ENCODE data around the gene EHBP1L1.

Gene EHBP1L1

GRCh38 chr11:65627202-65627601, 51.3 kb downstream of the EHBP1L1 start:
- no peak for TF ChIP-seq PATZ1 (CRISPR knock-in tag; IDR thresholded peaks at IDR 0.05; ENCODE audit: borderline replicate concordance)
- TF ChIP-seq ZFP3 (CRISPR knock-in tag; IDR thresholded peaks at IDR 0.05), result no peak
- no peak for TF ChIP-seq BACH2 (CRISPR knock-in tag; IDR thresholded peaks at IDR 0.05; ENCODE audit: borderline replicate concordance)
- no peak for TF ChIP-seq ARNTL (CRISPR knock-in tag; IDR thresholded peaks at IDR 0.05; ENCODE audit: borderline replicate concordance, low read depth)
- TF ChIP-seq TOX (CRISPR knock-in tag; IDR thresholded peaks at IDR 0.05; ENCODE audit: borderline replicate concordance), result no peak
- no peak for TF ChIP-seq GLIS3 (CRISPR knock-in tag; IDR thresholded peaks at IDR 0.05)
- no peak for TF ChIP-seq POU6F1 (CRISPR knock-in tag; IDR thresholded peaks at IDR 0.05; ENCODE audit: borderline replicate concordance, low read depth)
- TF ChIP-seq ZFP30 (CRISPR knock-in tag; IDR thresholded peaks at IDR 0.05), result no peak
- TF ChIP-seq CREB5 (CRISPR knock-in tag; IDR thresholded peaks at IDR 0.05; ENCODE audit: low read depth), result no peak
- TF ChIP-seq CSRNP3 (CRISPR knock-in tag; IDR thresholded peaks at IDR 0.05), result no peak
- TF ChIP-seq PPARA (CRISPR knock-in tag; IDR thresholded peaks at IDR 0.05; ENCODE audit: borderline replicate concordance), result no peak
- no peak for ATAC-seq

- no peak for ATAC-seq
- TF ChIP-seq RARB (CRISPR knock-in tag; IDR thresholded peaks at IDR 0.05), result no peak
- no peak for TF ChIP-seq POU6F1 (CRISPR knock-in tag; IDR thresholded peaks at IDR 0.05; ENCODE audit: borderline replicate concordance, low read depth)
These were observed 53.7 kb downstream of the EHBP1L1 start for GRCh38 chr11:65629579-65629978.

GRCh38 chr11:65630215-65630614, 54.4 kb downstream of the EHBP1L1 start:
- ATAC-seq, result no peak
- TF ChIP-seq CSDC2 (CRISPR knock-in tag; IDR thresholded peaks at IDR 0.05) (no peak), PATZ1 (CRISPR knock-in tag; IDR thresholded peaks at IDR 0.05; ENCODE audit: borderline replicate concordance) (no peak), PPARA (CRISPR knock-in tag; IDR thresholded peaks at IDR 0.05; ENCODE audit: borderline replicate concordance) (no peak), RARB (CRISPR knock-in tag; IDR thresholded peaks at IDR 0.05) (no peak)

GRCh38 chr11:65633390-65634108, 57.7 kb downstream of the EHBP1L1 start:
- TF ChIP-seq TCF4 (CRISPR knock-in tag; IDR thresholded peaks at IDR 0.05; ENCODE audit: borderline replicate concordance) (no peak), TOX (CRISPR knock-in tag; IDR thresholded peaks at IDR 0.05; ENCODE audit: borderline replicate concordance) (no peak), ESRRG (CRISPR knock-in tag; IDR thresholded peaks at IDR 0.05) (no peak), ZNF70 (CRISPR knock-in tag; IDR thresholded peaks at IDR 0.05) (no peak), CREB5 (CRISPR knock-in tag; IDR thresholded peaks at IDR 0.05; ENCODE audit: low read depth) (no peak), TSHZ2 (CRISPR knock-in tag; IDR thresholded peaks at IDR 0.05) (no peak)
- no peak for ATAC-seq
